Lower leg skin (tissue), 4 donors: ENCODE data around the gene UBE2G1. TPM values are rescaled to one million over a fixed set of nuclear protein-coding genes. Genes with fewer than 3 reads are reported as not detected.

Experiments used
- DNase-seq, 2 donors: peaks; one replicate each; pipeline ENCODE4 v3.0.0-alpha.2; 2019; ENCODE audit warnings: low spot score in 2 of 2
- H3K4me3 ChIP-seq: fragments of 200-600 bp; sonication (generic); 2 replicates; pipeline ENCODE4 v1.5.1; 2017; ENCODE audit warnings: mild to moderate bottlenecking, low read depth; ENCODE audit not compliant: poor library complexity, severe bottlenecking
- CTCF ChIP-seq, 3 donors: fragments of 450-650 bp; IDR thresholded peaks; one replicate each; pipeline ENCODE4 v1.5.1; 2016; ENCODE audit warnings: antibody characterized with exemption in 3 of 3, mild to moderate bottlenecking in 3 of 3, moderate library complexity in 2 of 3
- POLR2A ChIP-seq, 2 donors: fragments of 450-650 bp; IDR thresholded peaks; one replicate each; pipeline ENCODE4 v1.6.1; 2016 to 2017; ENCODE audit warnings: antibody characterized with exemption in 2 of 2, mild to moderate bottlenecking in 1 of 2, moderate library complexity in 1 of 2
- WGBS, 2 donors: methylation state at CpG; one replicate each; pipeline ENCODE4 v1.1.5; 2018; 5-methylcytosine and 5-hydroxymethylcytosine counted together
- intact Hi-C: fragments of 100-400 bp; cut with DNase I; formaldehyde crosslinking; loops from one replicate; pipeline ENCODE4 v1.15.0; 2023; ENCODE audit warnings: low total_unique reads
- total RNA-seq, 4 donors: library from RNA; depleted of rRNA; stranded (reverse); fragments of >200 nt; gene quantifications; one replicate each; pipeline ENCODE4 v1.1.0, GENCODE V29; 2016

Gene UBE2G1
- total RNA-seq, 4 donors from 2014 or later: 72.3 to 84.3 (median 78.5) TPM

- intact Hi-C loops: no loop called here
- H3K4me3 ChIP-seq: no peak overlapping the region
- WGBS, 2 donors: 62 to 79% methylated on average over 5 of the region's 5 CpGs
- no peak for DNase-seq
- TF ChIP-seq POLR2A (IDR thresholded peaks at IDR 0.05) (no peak), CTCF (IDR thresholded peaks at IDR 0.05) (no peak)
These were observed 28.0 kb upstream of the UBE2G1 start for GRCh38 chr17:4394208-4395110.

GRCh38 chr17:4393806-4394205 is 27.3 kb upstream of the UBE2G1 start:
- TF ChIP-seq POLR2A (IDR thresholded peaks at IDR 0.05): no peak
- TF ChIP-seq CTCF (IDR thresholded peaks at IDR 0.05): no peak
- no peak overlapping the region for H3K4me3 ChIP-seq
- intact Hi-C loops: no loop called here
- peak in 1 of 2 donors; percentile 44 for DNase-seq
- 32 to 45% methylated on average over 7 of the region's 7 CpGs for WGBS, 2 donors

- 58 to 73% methylated on average over 8 of the region's 8 CpGs for WGBS, 2 donors
These were observed 22.6 kb upstream of the UBE2G1 start for GRCh38 chr17:4389079-4389478.

GRCh38 chr17:4387137-4387536 is 20.7 kb upstream of the UBE2G1 start:
- intact Hi-C loops: no loop called here
- no peak for TF ChIP-seq POLR2A (IDR thresholded peaks at IDR 0.05)
- TF ChIP-seq CTCF (IDR thresholded peaks at IDR 0.05): no peak
- 89% methylated on average over 5 of the region's 5 CpGs for WGBS, 2 donors
- no peak overlapping the region for H3K4me3 ChIP-seq
- no peak for DNase-seq

More at GRCh38 chr17:4389079-4389478, 22.6 kb upstream of the UBE2G1 start:
- no peak overlapping the region for H3K4me3 ChIP-seq
- no peak for TF ChIP-seq CTCF (IDR thresholded peaks at IDR 0.05)
- TF ChIP-seq POLR2A (IDR thresholded peaks at IDR 0.05): no peak
- intact Hi-C loops: no loop called here
- no peak for DNase-seq

- DNase-seq: no peak
- no peak for TF ChIP-seq POLR2A (IDR thresholded peaks at IDR 0.05)
- no peak for TF ChIP-seq CTCF (IDR thresholded peaks at IDR 0.05)
- intact Hi-C loops: no loop called here
- 61 to 71% methylated on average over 2 of the region's 2 CpGs for WGBS, 2 donors
- no peak overlapping the region for H3K4me3 ChIP-seq
These were observed 19.9 kb upstream of the UBE2G1 start for GRCh38 chr17:4386406-4386805.
